ENCODE results near the gene LRP4.

DNA sequence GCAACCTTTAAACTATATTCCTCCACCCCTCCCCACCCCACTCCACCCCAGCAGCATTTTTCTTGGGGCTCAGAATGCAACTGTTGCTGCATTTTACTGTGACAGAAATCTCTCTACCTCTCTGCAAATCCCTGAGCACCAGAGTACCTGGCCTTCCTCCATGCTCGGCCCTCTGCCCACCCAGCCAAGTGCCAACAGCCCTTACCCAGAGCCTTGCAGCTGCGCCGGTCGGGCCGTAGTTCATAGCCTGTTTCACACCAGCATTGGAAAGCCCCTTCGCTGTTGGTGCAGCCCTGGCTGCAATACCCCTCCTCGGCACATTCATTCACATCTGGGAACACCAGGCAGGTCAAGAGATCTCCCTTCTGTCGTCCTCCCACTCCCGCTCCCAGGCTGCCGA lies 23.4 kb downstream of the LRP4 start:
- TF ChIP-seq, protein P1, sequence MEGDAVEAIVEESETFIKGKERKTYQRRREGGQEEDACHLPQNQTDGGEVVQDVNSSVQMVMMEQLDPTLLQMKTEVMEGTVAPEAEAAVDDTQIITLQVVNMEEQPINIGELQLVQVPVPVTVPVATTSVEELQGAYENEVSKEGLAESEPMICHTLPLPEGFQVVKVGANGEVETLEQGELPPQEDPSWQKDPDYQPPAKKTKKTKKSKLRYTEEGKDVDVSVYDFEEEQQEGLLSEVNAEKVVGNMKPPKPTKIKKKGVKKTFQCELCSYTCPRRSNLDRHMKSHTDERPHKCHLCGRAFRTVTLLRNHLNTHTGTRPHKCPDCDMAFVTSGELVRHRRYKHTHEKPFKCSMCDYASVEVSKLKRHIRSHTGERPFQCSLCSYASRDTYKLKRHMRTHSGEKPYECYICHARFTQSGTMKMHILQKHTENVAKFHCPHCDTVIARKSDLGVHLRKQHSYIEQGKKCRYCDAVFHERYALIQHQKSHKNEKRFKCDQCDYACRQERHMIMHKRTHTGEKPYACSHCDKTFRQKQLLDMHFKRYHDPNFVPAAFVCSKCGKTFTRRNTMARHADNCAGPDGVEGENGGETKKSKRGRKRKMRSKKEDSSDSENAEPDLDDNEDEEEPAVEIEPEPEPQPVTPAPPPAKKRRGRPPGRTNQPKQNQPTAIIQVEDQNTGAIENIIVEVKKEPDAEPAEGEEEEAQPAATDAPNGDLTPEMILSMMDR (IDR thresholded peaks at IDR 0.05; ENCODE audit: insufficient read depth, low read length) = no peak
- TF ChIP-seq POLR2AphosphoS5 (IDR thresholded peaks at IDR 0.05; ENCODE audit: low read depth) (no peak), GABPA (IDR thresholded peaks at IDR 0.05; ENCODE audit: low read depth) (no peak)
- TF ChIP-seq, protein P2, sequence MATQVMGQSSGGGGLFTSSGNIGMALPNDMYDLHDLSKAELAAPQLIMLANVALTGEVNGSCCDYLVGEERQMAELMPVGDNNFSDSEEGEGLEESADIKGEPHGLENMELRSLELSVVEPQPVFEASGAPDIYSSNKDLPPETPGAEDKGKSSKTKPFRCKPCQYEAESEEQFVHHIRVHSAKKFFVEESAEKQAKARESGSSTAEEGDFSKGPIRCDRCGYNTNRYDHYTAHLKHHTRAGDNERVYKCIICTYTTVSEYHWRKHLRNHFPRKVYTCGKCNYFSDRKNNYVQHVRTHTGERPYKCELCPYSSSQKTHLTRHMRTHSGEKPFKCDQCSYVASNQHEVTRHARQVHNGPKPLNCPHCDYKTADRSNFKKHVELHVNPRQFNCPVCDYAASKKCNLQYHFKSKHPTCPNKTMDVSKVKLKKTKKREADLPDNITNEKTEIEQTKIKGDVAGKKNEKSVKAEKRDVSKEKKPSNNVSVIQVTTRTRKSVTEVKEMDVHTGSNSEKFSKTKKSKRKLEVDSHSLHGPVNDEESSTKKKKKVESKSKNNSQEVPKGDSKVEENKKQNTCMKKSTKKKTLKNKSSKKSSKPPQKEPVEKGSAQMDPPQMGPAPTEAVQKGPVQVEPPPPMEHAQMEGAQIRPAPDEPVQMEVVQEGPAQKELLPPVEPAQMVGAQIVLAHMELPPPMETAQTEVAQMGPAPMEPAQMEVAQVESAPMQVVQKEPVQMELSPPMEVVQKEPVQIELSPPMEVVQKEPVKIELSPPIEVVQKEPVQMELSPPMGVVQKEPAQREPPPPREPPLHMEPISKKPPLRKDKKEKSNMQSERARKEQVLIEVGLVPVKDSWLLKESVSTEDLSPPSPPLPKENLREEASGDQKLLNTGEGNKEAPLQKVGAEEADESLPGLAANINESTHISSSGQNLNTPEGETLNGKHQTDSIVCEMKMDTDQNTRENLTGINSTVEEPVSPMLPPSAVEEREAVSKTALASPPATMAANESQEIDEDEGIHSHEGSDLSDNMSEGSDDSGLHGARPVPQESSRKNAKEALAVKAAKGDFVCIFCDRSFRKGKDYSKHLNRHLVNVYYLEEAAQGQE (IDR thresholded peaks at IDR 0.05; ENCODE audit: insufficient replicate concordance, low read depth) = no peak
